ENCODE measurements around the gene FLT4. TPM values are rescaled to one million over a fixed set of nuclear protein-coding genes. Genes with fewer than 3 reads are reported as not detected.
"Not testable (repeated sequence)": the region's sequence is repeated elsewhere in the genome, so short reads cannot be mapped to it uniquely, and the experiment has no call there.

Gene FLT4
- total RNA-seq, 1 donor from 2014 or later = 0.10 TPM

DNA sequence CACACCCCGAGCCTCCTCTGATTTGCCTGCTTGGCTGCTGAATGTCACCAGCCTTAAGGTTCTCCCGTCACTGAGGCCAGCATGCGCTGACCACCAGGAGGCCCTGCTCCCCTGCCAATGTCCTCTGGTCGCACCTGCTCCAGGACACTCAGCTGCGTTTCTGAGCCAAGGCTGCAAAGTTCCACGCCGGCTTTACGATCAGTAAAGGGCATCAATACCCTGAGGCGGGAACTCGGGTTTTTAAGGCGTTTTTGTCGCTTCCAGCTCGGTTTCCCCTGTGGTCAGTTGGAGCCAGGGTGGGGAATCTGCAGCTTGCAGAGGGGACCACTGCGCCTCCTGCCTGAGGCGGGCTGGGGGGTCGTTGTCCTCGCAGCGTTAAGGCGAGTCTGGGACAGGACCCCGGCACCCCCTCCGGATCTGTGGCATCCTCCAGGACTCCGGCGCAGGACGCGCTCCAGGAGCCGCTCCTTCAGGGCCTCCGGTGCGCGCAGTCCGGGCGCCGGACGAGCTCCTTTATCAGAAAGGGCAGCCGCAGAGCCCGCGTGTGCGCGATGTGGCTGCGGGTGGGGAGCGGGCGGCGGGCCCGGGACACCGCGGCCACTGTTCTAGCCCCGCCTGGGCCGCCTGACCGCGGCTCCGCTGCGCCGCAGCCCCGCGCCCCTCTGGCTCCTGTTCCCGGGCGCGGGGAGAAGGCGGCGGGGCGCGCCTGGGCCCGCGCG lies 24.1 kb upstream of the FLT4 start:
- Mint-ChIP-seq H3K36me3 (ENCODE audit: low read depth) (no peaks in the 10 kb centered on the region), H3K27me3 (ENCODE audit: low read depth) (peaks cover 17% of the 10 kb centered on the region), H3K27ac (ENCODE audit: unreplicated experiment) (no peak overlapping the region), H3K9me3 (ENCODE audit: low read depth) (no peaks in the 10 kb centered on the region), H3K4me1 (ENCODE audit: low read depth) (peaks cover 5% of the 10 kb centered on the region), H3K4me3 (ENCODE audit: unreplicated experiment) (no peak overlapping the region)
- DNase-seq (ENCODE audit: low spot score) = no peak
- TF ChIP-seq, protein P1, sequence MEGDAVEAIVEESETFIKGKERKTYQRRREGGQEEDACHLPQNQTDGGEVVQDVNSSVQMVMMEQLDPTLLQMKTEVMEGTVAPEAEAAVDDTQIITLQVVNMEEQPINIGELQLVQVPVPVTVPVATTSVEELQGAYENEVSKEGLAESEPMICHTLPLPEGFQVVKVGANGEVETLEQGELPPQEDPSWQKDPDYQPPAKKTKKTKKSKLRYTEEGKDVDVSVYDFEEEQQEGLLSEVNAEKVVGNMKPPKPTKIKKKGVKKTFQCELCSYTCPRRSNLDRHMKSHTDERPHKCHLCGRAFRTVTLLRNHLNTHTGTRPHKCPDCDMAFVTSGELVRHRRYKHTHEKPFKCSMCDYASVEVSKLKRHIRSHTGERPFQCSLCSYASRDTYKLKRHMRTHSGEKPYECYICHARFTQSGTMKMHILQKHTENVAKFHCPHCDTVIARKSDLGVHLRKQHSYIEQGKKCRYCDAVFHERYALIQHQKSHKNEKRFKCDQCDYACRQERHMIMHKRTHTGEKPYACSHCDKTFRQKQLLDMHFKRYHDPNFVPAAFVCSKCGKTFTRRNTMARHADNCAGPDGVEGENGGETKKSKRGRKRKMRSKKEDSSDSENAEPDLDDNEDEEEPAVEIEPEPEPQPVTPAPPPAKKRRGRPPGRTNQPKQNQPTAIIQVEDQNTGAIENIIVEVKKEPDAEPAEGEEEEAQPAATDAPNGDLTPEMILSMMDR (IDR thresholded peaks at IDR 0.05) = peak; percentile 40

- not testable (repeated sequence) for H3K27ac Mint-ChIP-seq (ENCODE audit: unreplicated experiment); H3K4me3 Mint-ChIP-seq (ENCODE audit: unreplicated experiment); H3K4me1 Mint-ChIP-seq (ENCODE audit: low read depth); H3K36me3 Mint-ChIP-seq (ENCODE audit: low read depth); DNase-seq (ENCODE audit: low spot score); H3K9me3 Mint-ChIP-seq (ENCODE audit: low read depth)
- H3K27me3 Mint-ChIP-seq (ENCODE audit: low read depth) = peaks cover 14% of the 10 kb centered on the region
Observed at GRCh38 chr5:180671958-180672524, 22.6 kb upstream of the FLT4 start.

DNA sequence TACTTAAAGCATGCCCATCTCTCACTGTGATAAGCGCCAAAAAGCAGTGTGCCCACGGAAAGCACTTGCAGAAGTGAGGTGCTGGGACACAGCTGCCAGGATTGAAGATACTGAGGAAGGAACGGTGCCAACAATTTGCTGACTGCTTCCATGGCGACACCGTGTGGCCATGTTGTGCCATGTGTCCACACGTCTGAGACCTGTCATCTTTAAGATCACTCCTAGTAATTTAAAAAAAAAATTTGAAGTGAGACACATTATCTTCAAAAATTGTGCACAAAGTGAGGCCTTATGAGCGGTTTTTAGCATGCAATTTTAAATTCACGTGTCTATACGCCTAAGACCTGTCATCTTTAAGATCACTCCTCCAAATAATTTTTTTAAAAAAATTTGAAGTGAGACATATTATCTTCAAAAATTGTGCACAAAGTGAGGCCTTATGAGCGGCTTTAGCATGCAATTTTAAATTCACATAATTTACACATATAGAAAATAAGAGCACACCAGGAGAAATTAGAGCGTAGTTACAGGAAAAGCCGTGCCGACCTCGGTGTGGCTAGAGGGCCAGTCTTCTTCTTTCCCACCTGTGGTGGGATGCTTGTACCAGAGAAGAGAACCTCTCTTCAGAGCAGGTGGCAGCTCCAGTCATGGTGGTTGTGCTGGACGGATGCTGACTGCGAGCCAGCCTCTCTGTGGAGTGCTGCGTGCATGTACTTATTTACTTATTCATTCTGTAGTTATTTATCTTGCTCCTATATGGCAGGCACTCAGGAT lies 21.4 kb upstream of the FLT4 start:
- DNase-seq (ENCODE audit: low spot score) = no peak
- Mint-ChIP-seq H3K4me3 (ENCODE audit: unreplicated experiment) (no peak overlapping the region), H3K27me3 (ENCODE audit: low read depth) (peaks cover 17% of the 10 kb centered on the region), H3K9me3 (ENCODE audit: low read depth) (no peaks in the 10 kb centered on the region), H3K4me1 (ENCODE audit: low read depth) (peaks cover 5% of the 10 kb centered on the region), H3K27ac (ENCODE audit: unreplicated experiment) (no peak overlapping the region), H3K36me3 (ENCODE audit: low read depth) (no peaks in the 10 kb centered on the region)
- TF ChIP-seq, protein P1 (IDR thresholded peaks at IDR 0.05) = peak; percentile 83

GRCh38 chr5:180670157-180670556 lies 20.8 kb upstream of the FLT4 start:
- Mint-ChIP-seq H3K36me3 (ENCODE audit: low read depth) (no peaks in the 10 kb centered on the region), H3K4me1 (ENCODE audit: low read depth) (peaks cover 5% of the 10 kb centered on the region), H3K9me3 (ENCODE audit: low read depth) (no peaks in the 10 kb centered on the region), H3K27me3 (ENCODE audit: low read depth) (peaks cover 17% of the 10 kb centered on the region), H3K4me3 (ENCODE audit: unreplicated experiment) (no peak overlapping the region), H3K27ac (ENCODE audit: unreplicated experiment) (no peak overlapping the region)
- TF ChIP-seq, protein P1 (IDR thresholded peaks at IDR 0.05) = no peak
- no peak for DNase-seq (ENCODE audit: low spot score)

DNA sequence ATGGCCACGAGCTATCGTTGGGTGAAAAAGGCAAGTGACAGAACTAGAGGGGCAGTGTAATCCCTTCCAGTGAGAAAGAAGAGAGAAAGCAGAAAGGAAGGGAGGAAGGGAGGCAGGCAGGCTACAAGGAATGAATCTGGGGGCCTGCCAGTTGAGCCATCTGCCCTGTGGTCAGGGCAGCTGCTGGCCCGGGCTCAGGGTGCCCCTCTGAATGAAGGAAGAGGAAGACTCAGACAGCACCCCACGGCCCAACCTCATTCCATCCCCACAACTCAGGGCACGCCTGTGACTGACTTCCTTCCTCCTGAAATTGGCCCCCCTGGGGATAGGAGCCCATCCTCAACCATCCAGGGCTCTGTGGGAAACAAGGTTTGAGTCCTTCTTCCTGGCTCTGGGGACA lies 20.3 kb upstream of the FLT4 start:
- Mint-ChIP-seq H3K9me3 (ENCODE audit: low read depth) (no peaks in the 10 kb centered on the region), H3K4me3 (ENCODE audit: unreplicated experiment) (no peak overlapping the region), H3K27me3 (ENCODE audit: low read depth) (peaks cover 15% of the 10 kb centered on the region), H3K27ac (ENCODE audit: unreplicated experiment) (no peak overlapping the region), H3K4me1 (ENCODE audit: low read depth) (peaks cover 5% of the 10 kb centered on the region), H3K36me3 (ENCODE audit: low read depth) (no peaks in the 10 kb centered on the region)
- DNase-seq (ENCODE audit: low spot score) = no peak
- TF ChIP-seq, protein P1 (IDR thresholded peaks at IDR 0.05) = no peak
